GM18858 (cell line): ENCODE measurements around the gene PDZK1IP1.
"Not testable (repeated sequence)": the region's sequence is repeated elsewhere in the genome, so short reads cannot be mapped to it uniquely, and the experiment has no call there.

Experiments used
- ATAC-seq: cut with Tn5 transposase; IDR thresholded peaks from one replicate; pipeline ENCODE4 v1.9.1; 2021; ENCODE audit not compliant: unreplicated experiment

PDZK1IP1 gene

GRCh38 chr1:47198214-47198613 is 8.4 kb upstream of the PDZK1IP1 start:
- ATAC-seq = no peak

GRCh38 chr1:47196622-47197021 is 6.8 kb upstream of the PDZK1IP1 start:
- ATAC-seq = no peak

GRCh38 chr1:47195981-47196380 is 6.1 kb upstream of the PDZK1IP1 start:
- not testable (repeated sequence) for ATAC-seq

- no peak for ATAC-seq
Observed at GRCh38 chr1:47194311-47194710, 4.5 kb upstream of the PDZK1IP1 start.

- not testable (repeated sequence) for ATAC-seq
Observed at GRCh38 chr1:47193496-47193895, 3.7 kb upstream of the PDZK1IP1 start.

- ATAC-seq = peak; percentile 49
Observed at GRCh38 chr1:47192458-47193384, 2.9 kb upstream of the PDZK1IP1 start.

GRCh38 chr1:47191940-47192457 is 2.2 kb upstream of the PDZK1IP1 start:
- no peak for ATAC-seq

- ATAC-seq = no peak
Observed at GRCh38 chr1:47190857-47191256, 1.0 kb upstream of the PDZK1IP1 start.

- no peak for ATAC-seq
Observed at GRCh38 chr1:47190509-47190855, 646 bp upstream of the PDZK1IP1 start.

GRCh38 chr1:47188791-47189785 is 748 bp downstream of the PDZK1IP1 start:
- ATAC-seq = no peak

GRCh38 chr1:47187926-47188250 is 1.9 kb downstream of the PDZK1IP1 start:
- no peak for ATAC-seq

- no peak for ATAC-seq
Observed at GRCh38 chr1:47187231-47187925, 2.5 kb downstream of the PDZK1IP1 start.

- no peak for ATAC-seq
Observed at GRCh38 chr1:47186267-47187185, 3.3 kb downstream of the PDZK1IP1 start.

- ATAC-seq = no peak
Observed at GRCh38 chr1:47184822-47185677, 4.8 kb downstream of the PDZK1IP1 start.

GRCh38 chr1:47184090-47184821 is 5.6 kb downstream of the PDZK1IP1 start:
- ATAC-seq = no peak

GRCh38 chr1:47183308-47184089 is 6.3 kb downstream of the PDZK1IP1 start:
- ATAC-seq = no peak

GRCh38 chr1:47182676-47183235 is 7.1 kb downstream of the PDZK1IP1 start:
- no peak for ATAC-seq
